H1 (cell line): ENCODE data around the gene NME7. TPM values are rescaled to one million over a fixed set of nuclear protein-coding genes. Genes with fewer than 3 reads are reported as not detected.

Experiments
- CTCF ChIA-PET: fragments of 300-600 bp; sonication (Branson Sonifier 250); formaldehyde crosslinking; loops from one replicate; lab custom pipeline; 2021; ENCODE audit not compliant: partially characterized antibody; lab: Charles Lee
- POLR2A ChIA-PET: fragments of 300-600 bp; sonication (Branson Sonifier 250); formaldehyde crosslinking; loops from one replicate; lab custom pipeline; 2021; ENCODE audit warnings: inconsistent platforms; ENCODE audit not compliant: partially characterized antibody; lab: Charles Lee
- DNase-seq, 2 experiments: peaks; one replicate each; pipeline versions ENCODE4 v3.0.0 to v3.0.0-alpha.2; 2010 to 2022; ENCODE audit warnings: low spot score in 2 of 2, low read depth in 1 of 2, mixed read lengths in 1 of 2
- FAIRE-seq: peaks from 2 replicates; lab custom pipeline; 2011; peaks lifted over from hg19 to GRCh38; lab: Jason Lieb, UNC
- H2AFZ ChIP-seq: 2 replicates; pipeline ENCODE4 v1.8.1; 2012; ENCODE audit warnings: low read length, inconsistent platforms
- H2AK5ac ChIP-seq: 2 replicates; pipeline ENCODE4 v1.6.1; 2013; ENCODE audit warnings: low read depth, low read length
- H2BK120ac ChIP-seq: replicated peaks from 2 replicates; pipeline ENCODE3; 2013; ENCODE audit warnings: low read depth, low read length, inconsistent platforms
- H2BK12ac ChIP-seq: 2 replicates; pipeline ENCODE4 v1.6.1; 2013; ENCODE audit warnings: low read depth, low read length
- H2BK15ac ChIP-seq: 2 replicates; pipeline ENCODE4 v1.6.1; 2013; ENCODE audit warnings: low read length
- H2BK20ac ChIP-seq: 2 replicates; pipeline ENCODE4 v1.6.1; 2013; ENCODE audit warnings: low read length
- H2BK5ac ChIP-seq: 2 replicates; pipeline ENCODE4 v1.6.1; 2013; ENCODE audit warnings: low read depth, low read length
- H3K14ac ChIP-seq: 2 replicates; pipeline ENCODE4 v1.6.1; 2013; ENCODE audit warnings: inconsistent platforms; ENCODE audit not compliant: insufficient read length
- H3K18ac ChIP-seq: 2 replicates; pipeline ENCODE4 v1.6.1; 2013; ENCODE audit warnings: low read length; ENCODE audit errors: extremely low read depth
- H3K23ac ChIP-seq: 2 replicates; pipeline ENCODE4 v1.6.1; 2013; ENCODE audit warnings: inconsistent platforms; ENCODE audit not compliant: insufficient read length
- H3K23me2 ChIP-seq: 2 replicates; pipeline ENCODE4 v1.6.1; 2013; ENCODE audit warnings: low read depth, low read length
- H3K27ac ChIP-seq: 2 replicates; pipeline ENCODE4 v1.6.1; 2011; ENCODE audit warnings: low read depth, low read length, inconsistent platforms
- H3K27me3 ChIP-seq, 4 experiments: replicated peaks in 1 of 4; 1 replicate in 1 of 4; 2 replicates in 3 of 4; pipeline versions ENCODE4 v1.6.1 to v1.8.1; 2011 to 2013; ENCODE audit warnings: low read length in 3 of 4, mild to moderate bottlenecking in 3 of 4, inconsistent platforms in 2 of 4, mixed read lengths in 2 of 4, moderate library complexity in 1 of 4; ENCODE audit not compliant: control insufficient read depth in 3 of 4, insufficient read depth in 3 of 4; ENCODE audit errors: extremely low read depth in 1 of 4
- H3K36me3 ChIP-seq, 4 experiments: 2 replicates each; pipeline versions ENCODE4 v1.6.1 to v1.8.1; 2011 to 2013; ENCODE audit warnings: mild to moderate bottlenecking in 4 of 4, low read length in 3 of 4, moderate library complexity in 2 of 4, control low read depth in 1 of 4, inconsistent platforms in 1 of 4; ENCODE audit not compliant: insufficient read depth in 4 of 4, control insufficient read depth in 2 of 4
- H3K4ac ChIP-seq: replicated peaks from 2 replicates; pipeline ENCODE3; 2013; ENCODE audit warnings: low read length, low read depth, mixed read lengths, inconsistent platforms; ENCODE audit not compliant: insufficient read length
- H3K4me1 ChIP-seq, 4 experiments: replicated peaks in 1 of 4; 1 replicate in 1 of 4; 2 replicates in 3 of 4; pipeline versions ENCODE4 v1.6.1 to v1.8.1; 2011 to 2013; ENCODE audit warnings: low read length in 3 of 4, inconsistent platforms in 2 of 4, mixed read lengths in 1 of 4; ENCODE audit not compliant: insufficient read depth in 4 of 4, control insufficient read depth in 3 of 4
- H3K4me2 ChIP-seq, 2 experiments: 2 replicates each; pipeline versions ENCODE4 v1.6.1 to v1.8.1; 2011 to 2013; ENCODE audit warnings: low read depth in 2 of 2, low read length in 2 of 2, control low read depth in 1 of 2, inconsistent platforms in 1 of 2, mild to moderate bottlenecking in 1 of 2; ENCODE audit not compliant: insufficient read depth in 1 of 2
- H3K4me3 ChIP-seq, 4 experiments: fragments of 200-600, 300-600 bp in 1 of 4; sonication (generic), shearing (Covaris generic), sonication (Bioruptor Twin) in 1 of 4; 2 replicates each; pipeline versions ENCODE4 v1.5.1 to v1.8.1; 2011 to 2016; ENCODE audit warnings: low read length in 4 of 4, low read depth in 3 of 4, control low read depth in 2 of 4, inconsistent platforms in 2 of 4, mild to moderate bottlenecking in 2 of 4, mixed read lengths in 1 of 4, moderate library complexity in 1 of 4; ENCODE audit not compliant: insufficient read depth in 2 of 4; ENCODE audit errors: extremely low read depth in 1 of 4
- H3K56ac ChIP-seq: replicated peaks from 2 replicates; pipeline ENCODE3; 2013; ENCODE audit warnings: low read depth, mild to moderate bottlenecking, mixed read lengths, low read length, inconsistent platforms; ENCODE audit not compliant: insufficient read length
- H3K79me1 ChIP-seq: 2 replicates; pipeline ENCODE4 v1.6.1; 2013; ENCODE audit warnings: low read depth, low read length, control low read depth
- H3K79me2 ChIP-seq, 2 experiments: 2 replicates each; pipeline versions ENCODE4 v1.6.1 to v1.8.1; 2012 to 2013; ENCODE audit warnings: low read length in 2 of 2, mild to moderate bottlenecking in 2 of 2, inconsistent platforms in 1 of 2; ENCODE audit not compliant: insufficient read depth in 2 of 2, control insufficient read depth in 1 of 2
- H3K9ac ChIP-seq, 4 experiments: replicated peaks in 1 of 4; 1 replicate in 1 of 4; 2 replicates in 3 of 4; pipeline versions ENCODE4 v1.6.1 to v1.8.1; 2011 to 2013; ENCODE audit warnings: low read depth in 3 of 4, low read length in 3 of 4, control low read depth in 2 of 4, mild to moderate bottlenecking in 2 of 4, moderate library complexity in 2 of 4, inconsistent platforms in 1 of 4; ENCODE audit errors: extremely low read depth in 1 of 4
- H3K9me3 ChIP-seq, 2 experiments: 2 replicates each; pipeline versions ENCODE4 v1.6.1 to v1.8.1; 2012 to 2013; ENCODE audit warnings: mild to moderate bottlenecking in 2 of 2, moderate library complexity in 2 of 2, control low read depth in 1 of 2, inconsistent platforms in 1 of 2, low read depth in 1 of 2, low read length in 1 of 2, mixed read lengths in 1 of 2; ENCODE audit not compliant: insufficient read depth in 2 of 2
- H4K20me1 ChIP-seq, 2 experiments: replicated peaks in 1 of 2; 2 replicates each; pipeline versions ENCODE3 to v1.8.1; 2011 to 2013; ENCODE audit warnings: inconsistent platforms in 2 of 2, low read length in 2 of 2, mild to moderate bottlenecking in 1 of 2; ENCODE audit not compliant: insufficient read depth in 2 of 2, control insufficient read depth in 1 of 2
- H4K5ac ChIP-seq: 2 replicates; pipeline ENCODE4 v1.6.1; 2013; ENCODE audit warnings: low read length, low read depth, mixed read lengths, inconsistent platforms; ENCODE audit not compliant: insufficient read length
- H4K8ac ChIP-seq: 2 replicates; pipeline ENCODE4 v1.8.0; 2013; ENCODE audit warnings: mild to moderate bottlenecking, moderate library complexity, low read length, inconsistent platforms; ENCODE audit not compliant: insufficient read depth; ENCODE audit errors: extremely low read depth
- H4K91ac ChIP-seq: replicated peaks from 2 replicates; pipeline ENCODE3; 2013; ENCODE audit warnings: low read length, mixed read lengths, inconsistent platforms; ENCODE audit not compliant: insufficient read length
- RXRA ChIP-seq: IDR thresholded peaks from 2 replicates; pipeline ENCODE4 v1.6.1; 2011; ENCODE audit warnings: low read depth, mild to moderate bottlenecking, low read length, moderate library complexity; ENCODE audit not compliant: insufficient read depth
- SIX5 ChIP-seq: IDR thresholded peaks from 2 replicates; pipeline ENCODE4 v1.6.1; 2011; ENCODE audit warnings: mild to moderate bottlenecking, low read depth, low read length
- TAF7 ChIP-seq: optimal IDR thresholded peaks from 2 replicates; pipeline ENCODE3; 2011; ENCODE audit warnings: low read depth, mild to moderate bottlenecking, inconsistent platforms, low read length, moderate library complexity, borderline replicate concordance
- WGBS, 2 experiments: shearing (Covaris generic) in 1 of 2; methylation state at CpG; one replicate each; pipeline versions ENCODE4 v1.1.6 to v1.1.7; 2013 to 2015; ENCODE audit warnings: low lambda C conversion rate in 2 of 2, mixed read lengths in 2 of 2, inconsistent platforms in 1 of 2, low coverage in 1 of 2, missing lambda C conversion rate in 1 of 2; ENCODE audit not compliant: insufficient replicate concordance in 2 of 2, insufficient coverage in 1 of 2, insufficient read length in 1 of 2; ENCODE audit errors: extremely low coverage in 1 of 2, missing lambda C conversion rate in 1 of 2; 5-methylcytosine and 5-hydroxymethylcytosine counted together
- polyA plus RNA-seq, 7 experiments: library from polyadenylated mRNA; depleted of rRNA in 3 of 7; stranded (reverse) in 5 of 7; unstranded in 2 of 7; fragments of >200 nt in 5 of 7; fragments of 200-250 nt in 2 of 7; gene quantifications; 1 replicate in 5 of 7; 2 replicates in 1 of 7; 4 replicates in 1 of 7; pipeline versions ENCODE4 v1.2.1 to v1.2.3, GENCODE V29; 2011 to 2013; ENCODE audit warnings: missing spikeins in 2 of 7, mixed read lengths in 2 of 7
- total RNA-seq: library from RNA; stranded (reverse); fragmentation: NEBNext Ultra II Directional; extraction: Animal tissue kit (Norgen Biotek cat#: 25700); gene quantifications from 2 replicates; pipeline ENCODE4 v1.2.1, GENCODE V29; 2021
- TF ChIP-seq, protein P1 (sequence below): IDR thresholded peaks from 2 replicates; pipeline ENCODE4 v1.6.1; 2011; ENCODE audit warnings: low read length, improper control_type of control experiment
- TF ChIP-seq, protein P2 (sequence below): IDR thresholded peaks from 2 replicates; pipeline ENCODE4 v1.6.1; 2012; ENCODE audit warnings: inconsistent platforms

The NME7 gene
- total and polyA plus RNA-seq, 2 of the 8 experiments (the other 6 are each of a cell fraction or from before 2014, with no cell fraction given): 11.6 to 28.5 TPM

DNA sequence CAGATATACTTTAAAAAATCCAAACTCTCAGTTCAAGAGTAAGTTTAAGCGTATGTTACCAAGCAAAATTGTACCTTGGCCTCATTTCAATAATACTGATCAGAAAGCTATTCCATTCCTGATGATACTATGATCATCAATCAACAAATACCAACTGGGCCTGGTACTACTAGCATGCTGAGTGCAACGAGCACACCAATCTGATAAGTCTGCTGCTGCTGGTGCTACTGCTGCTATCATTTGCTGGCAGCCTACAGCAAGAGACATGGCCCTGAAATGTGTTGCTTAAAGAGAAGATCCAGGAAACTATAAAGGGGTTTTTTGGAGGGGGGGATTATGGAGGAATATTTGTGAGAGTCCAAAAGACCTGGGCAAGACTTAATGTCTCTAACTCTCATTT is 39.7 kb downstream of the NME7 start:
- TF ChIP-seq, protein P1, sequence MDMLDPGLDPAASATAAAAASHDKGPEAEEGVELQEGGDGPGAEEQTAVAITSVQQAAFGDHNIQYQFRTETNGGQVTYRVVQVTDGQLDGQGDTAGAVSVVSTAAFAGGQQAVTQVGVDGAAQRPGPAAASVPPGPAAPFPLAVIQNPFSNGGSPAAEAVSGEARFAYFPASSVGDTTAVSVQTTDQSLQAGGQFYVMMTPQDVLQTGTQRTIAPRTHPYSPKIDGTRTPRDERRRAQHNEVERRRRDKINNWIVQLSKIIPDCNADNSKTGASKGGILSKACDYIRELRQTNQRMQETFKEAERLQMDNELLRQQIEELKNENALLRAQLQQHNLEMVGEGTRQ: no peak
- TF ChIP-seq TAF7 (no peak), SIX5 (no peak), RXRA (no peak)
- TF ChIP-seq, protein P2, sequence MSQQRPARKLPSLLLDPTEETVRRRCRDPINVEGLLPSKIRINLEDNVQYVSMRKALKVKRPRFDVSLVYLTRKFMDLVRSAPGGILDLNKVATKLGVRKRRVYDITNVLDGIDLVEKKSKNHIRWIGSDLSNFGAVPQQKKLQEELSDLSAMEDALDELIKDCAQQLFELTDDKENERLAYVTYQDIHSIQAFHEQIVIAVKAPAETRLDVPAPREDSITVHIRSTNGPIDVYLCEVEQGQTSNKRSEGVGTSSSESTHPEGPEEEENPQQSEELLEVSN: no peak
- TF ChIP-seq, all 59 proteins: peak for 0
- POLR2A ChIA-PET: no interaction called here
- Histone ChIP-seq H2AK5ac (no peak overlapping the region), H4K5ac (no peak overlapping the region), H2AFZ (no peak overlapping the region), H2BK12ac (no peak overlapping the region), H3K23me2 (no peaks in the 10 kb centered on the region), H2BK20ac (no peak overlapping the region), H3K4me1 (peaks cover 0 to 4% (median 2%) of the 10 kb centered on the region in 4 experiments; a peak in 1 of 7 replicates), H3K27ac (no peak overlapping the region), H4K20me1 (no peaks in the 10 kb centered on the region), H3K36me3 (no peaks in the 10 kb centered on the region), H4K91ac (no peak overlapping the region), H3K9me3 (no peaks in the 10 kb centered on the region), H3K4ac (no peak overlapping the region), H3K79me1 (no peaks in the 10 kb centered on the region), H3K4me2 (no peak overlapping the region), H4K8ac (no peak overlapping the region), H3K27me3 (peaks cover 0 to 1% (median 0%) of the 10 kb centered on the region in 4 experiments; a peak in 1 of 7 replicates), H3K79me2 (peaks cover 0 to 6% of the 10 kb centered on the region in 2 experiments; a peak in 2 of 4 replicates), H3K4me3 (no peak overlapping the region), H3K56ac (no peak overlapping the region), H3K9ac (no peak overlapping the region), H3K14ac (no peak overlapping the region), H2BK15ac (no peak overlapping the region), H3K18ac (no peak overlapping the region), H3K23ac (no peak overlapping the region), H2BK120ac (no peak overlapping the region), H2BK5ac (no peak overlapping the region)
- WGBS, 2 experiments: 91% methylated on average over 2 of the region's 2 CpGs; no CpG with 5 or more reads in 1 of the 2 experiments
- CTCF ChIA-PET: no interaction called here
- FAIRE-seq (no peak), DNase-seq (no peak)
